ENCODE measurements around the gene PNLIPRP2.

- TF ChIP-seq POLR2A (IDR thresholded peaks at IDR 0.05) (no peak), POLR2AphosphoS5 (IDR thresholded peaks at IDR 0.05) (no peak)
Observed at GRCh38 chr10:116597543-116597942, 23.2 kb upstream of the PNLIPRP2 start.
